CD4-positive, alpha-beta T cell (primary cell): ENCODE results near the gene SPOCK1. TPM values are rescaled to one million over a fixed set of nuclear protein-coding genes. Genes with fewer than 3 reads are reported as not detected.

Experiments
- ATAC-seq: fragments of 200-7000 bp; cut with Tn5 transposase; one replicate; pipeline ENCODE4 v1.10.0; 2022; ENCODE audit warnings: mild to moderate bottlenecking; ENCODE audit not compliant: poor library complexity
- CTCF ChIA-PET: fragments of 350-600 bp; sonication (Branson Sonifier 250); formaldehyde crosslinking; loops from one replicate; lab custom pipeline; 2021; ENCODE audit warnings: antibody characterized with exemption, inconsistent platforms; lab: Charles Lee
- POLR2A ChIA-PET: fragments of 350-600 bp; sonication (Branson Sonifier 250); formaldehyde crosslinking; loops from one replicate; lab custom pipeline; 2021; ENCODE audit warnings: antibody characterized with exemption, inconsistent platforms; lab: Charles Lee
- DNase-seq, 14 experiments: peaks; one replicate each; pipeline ENCODE4 v3.0.0-alpha.2; 2013 to 2020; ENCODE audit warnings: mixed read lengths in 2 of 14
- H3K27ac ChIP-seq, 2 donors: one replicate each; pipeline versions ENCODE4 v1.5.1 to v1.7.0; 2013; ENCODE audit warnings: low read length in 2 of 2, low read depth in 1 of 2, mild to moderate bottlenecking in 1 of 2
- H3K27me3 ChIP-seq, 2 experiments: 1 replicate in 1 of 2; 2 replicates in 1 of 2; pipeline versions ENCODE4 v1.6.1 to v1.7.0; 2013; ENCODE audit warnings: low read length in 2 of 2, control low read depth in 1 of 2, mild to moderate bottlenecking in 1 of 2, moderate library complexity in 1 of 2; ENCODE audit not compliant: insufficient read depth in 2 of 2, control insufficient read depth in 1 of 2
- H3K36me3 ChIP-seq: one replicate; pipeline ENCODE4 v1.6.1; 2013; ENCODE audit warnings: low read length, control low read depth; ENCODE audit not compliant: insufficient read depth
- H3K4me1 ChIP-seq: one replicate; pipeline ENCODE4 v1.6.1; 2013; ENCODE audit warnings: low read length, control low read depth; ENCODE audit not compliant: insufficient read depth
- H3K4me3 ChIP-seq: one replicate; pipeline ENCODE4 v1.5.1; 2013; ENCODE audit warnings: mild to moderate bottlenecking, low read length, moderate library complexity
- H3K9me3 ChIP-seq, 2 experiments: 1 replicate in 1 of 2; 2 replicates in 1 of 2; pipeline versions ENCODE4 v1.6.1 to v1.7.0; 2013; ENCODE audit warnings: low read length in 2 of 2, mild to moderate bottlenecking in 2 of 2, control low read depth in 1 of 2, moderate library complexity in 1 of 2; ENCODE audit not compliant: control insufficient read depth in 1 of 2, insufficient read depth in 1 of 2
- H3K27ac Mint-ChIP-seq: one replicate; pipeline ENCODE4 v1.8.0; 2020; ENCODE audit warnings: mixed read lengths
- H3K27me3 Mint-ChIP-seq: one replicate; pipeline ENCODE4 v1.8.0; 2021; ENCODE audit warnings: mixed read lengths
- H3K36me3 Mint-ChIP-seq: one replicate; pipeline ENCODE4 v1.8.0; 2021; ENCODE audit warnings: low read depth, mixed read lengths
- H3K4me1 Mint-ChIP-seq: one replicate; pipeline ENCODE4 v1.8.0; 2021; ENCODE audit warnings: low read depth, mixed read lengths
- H3K4me3 Mint-ChIP-seq: one replicate; pipeline ENCODE4 v1.8.0; 2020; ENCODE audit warnings: mild to moderate bottlenecking, mixed read lengths
- H3K9me3 Mint-ChIP-seq: one replicate; pipeline ENCODE4 v1.8.0; 2020; ENCODE audit warnings: mixed read lengths
- intact Hi-C, 2 experiments: fragments of 100-400 bp; cut with DNase I in 1 of 2; cut with micrococcal nuclease in 1 of 2; formaldehyde crosslinking; loops; one replicate each; pipeline versions ENCODE4 v1.15.1 to v1.9.0; 2023 to 2025; cut with DNase I, micrococcal nuclease
- total RNA-seq, 174 experiments: library from RNA in 2 of 174; stranded (reverse) in 2 of 174; gene quantifications; one replicate each; pipeline ENCODE4 v1.2.3 and lab custom pipeline; 2021 to 2026
- TF ChIP-seq, protein P1 (sequence below): fragments of 200-600 bp; IDR thresholded peaks from one replicate; pipeline ENCODE4 v1.8.0; 2022; ENCODE audit warnings: antibody characterized with exemption, mild to moderate bottlenecking

Gene SPOCK1
- total RNA-seq, 2 experiments from 2014 or later, result not detected

DNA sequence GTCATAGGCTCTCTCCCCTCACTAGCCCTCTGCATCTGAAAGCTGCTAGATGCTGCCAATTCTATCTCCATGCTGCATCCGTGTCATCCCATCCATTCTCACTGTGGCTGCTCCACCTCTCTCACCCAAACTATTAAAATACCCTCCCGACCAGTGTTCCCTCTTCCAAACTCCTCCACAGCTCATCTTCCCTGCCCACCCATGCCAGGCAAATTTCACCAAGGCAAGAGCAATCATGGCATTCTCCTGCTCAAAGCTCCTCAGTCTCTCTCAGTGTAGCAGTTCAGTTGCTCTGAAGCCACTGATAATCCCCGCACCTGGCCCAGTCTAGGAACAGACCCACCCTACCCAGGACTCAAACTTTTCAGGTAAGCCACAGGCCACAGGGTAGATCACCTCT, 48.4 kb downstream of the SPOCK1 start:
- Mint-ChIP-seq H3K36me3 (no peaks in the 10 kb centered on the region), H3K4me3 (no peak overlapping the region), H3K9me3 (no peaks in the 10 kb centered on the region), H3K27ac (no peak overlapping the region), H3K4me1 (no peaks in the 10 kb centered on the region), H3K27me3 (peaks cover 4% of the 10 kb centered on the region)
- H3K4me3 ChIP-seq, result no peak overlapping the region
- H3K9me3 ChIP-seq, result no peaks in the 10 kb centered on the region
- H3K27me3 ChIP-seq, result peaks cover 0 to 2% of the 10 kb centered on the region in 2 experiments
- POLR2A ChIA-PET, result no interaction called here
- CTCF ChIA-PET, result no interaction called here
- H3K36me3 ChIP-seq, result no peaks in the 10 kb centered on the region
- H3K4me1 ChIP-seq, result no peaks in the 10 kb centered on the region
- ATAC-seq (no peak), DNase-seq (no peak)
- H3K27ac ChIP-seq, result no peak overlapping the region
- intact Hi-C loops, result no loop called here
- TF ChIP-seq, protein P1, sequence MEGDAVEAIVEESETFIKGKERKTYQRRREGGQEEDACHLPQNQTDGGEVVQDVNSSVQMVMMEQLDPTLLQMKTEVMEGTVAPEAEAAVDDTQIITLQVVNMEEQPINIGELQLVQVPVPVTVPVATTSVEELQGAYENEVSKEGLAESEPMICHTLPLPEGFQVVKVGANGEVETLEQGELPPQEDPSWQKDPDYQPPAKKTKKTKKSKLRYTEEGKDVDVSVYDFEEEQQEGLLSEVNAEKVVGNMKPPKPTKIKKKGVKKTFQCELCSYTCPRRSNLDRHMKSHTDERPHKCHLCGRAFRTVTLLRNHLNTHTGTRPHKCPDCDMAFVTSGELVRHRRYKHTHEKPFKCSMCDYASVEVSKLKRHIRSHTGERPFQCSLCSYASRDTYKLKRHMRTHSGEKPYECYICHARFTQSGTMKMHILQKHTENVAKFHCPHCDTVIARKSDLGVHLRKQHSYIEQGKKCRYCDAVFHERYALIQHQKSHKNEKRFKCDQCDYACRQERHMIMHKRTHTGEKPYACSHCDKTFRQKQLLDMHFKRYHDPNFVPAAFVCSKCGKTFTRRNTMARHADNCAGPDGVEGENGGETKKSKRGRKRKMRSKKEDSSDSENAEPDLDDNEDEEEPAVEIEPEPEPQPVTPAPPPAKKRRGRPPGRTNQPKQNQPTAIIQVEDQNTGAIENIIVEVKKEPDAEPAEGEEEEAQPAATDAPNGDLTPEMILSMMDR, result no peak

DNA sequence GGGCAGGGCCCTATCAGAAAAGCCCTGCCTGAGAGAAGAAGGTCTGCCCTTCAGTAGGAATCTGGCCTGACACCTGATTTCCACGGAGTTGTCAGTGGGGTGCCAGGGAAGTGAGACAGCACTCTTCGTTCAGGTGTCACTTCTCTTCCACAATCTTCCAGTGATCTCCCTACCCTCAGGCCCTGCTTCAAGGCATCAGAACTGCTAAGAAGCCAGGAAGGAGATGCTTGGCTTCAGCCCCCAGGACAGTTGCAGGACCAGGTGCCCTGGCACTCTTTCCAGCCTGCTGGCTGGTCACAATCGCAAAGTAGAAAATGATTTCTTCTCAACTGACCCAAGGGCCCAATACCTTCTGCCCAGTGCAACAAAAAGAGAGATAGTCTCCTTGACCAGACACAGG, 50.3 kb downstream of the SPOCK1 start:
- peaks cover 0 to 13% of the 10 kb centered on the region in 2 experiments for H3K27me3 ChIP-seq
- Mint-ChIP-seq H3K36me3 (no peaks in the 10 kb centered on the region), H3K9me3 (no peaks in the 10 kb centered on the region), H3K4me3 (no peak overlapping the region), H3K4me1 (no peaks in the 10 kb centered on the region), H3K27ac (no peak overlapping the region), H3K27me3 (peaks cover 13% of the 10 kb centered on the region)
- ATAC-seq (no peak), DNase-seq (no peak)
- no peaks in the 10 kb centered on the region for H3K9me3 ChIP-seq
- H3K4me3 ChIP-seq, result no peak overlapping the region
- H3K36me3 ChIP-seq, result no peaks in the 10 kb centered on the region
- intact Hi-C loops, result no loop called here
- no peaks in the 10 kb centered on the region for H3K4me1 ChIP-seq
- CTCF ChIA-PET, result no interaction called here
- POLR2A ChIA-PET, result no interaction called here
- no peak overlapping the region for H3K27ac ChIP-seq
- TF ChIP-seq, protein P1, result no peak

DNA sequence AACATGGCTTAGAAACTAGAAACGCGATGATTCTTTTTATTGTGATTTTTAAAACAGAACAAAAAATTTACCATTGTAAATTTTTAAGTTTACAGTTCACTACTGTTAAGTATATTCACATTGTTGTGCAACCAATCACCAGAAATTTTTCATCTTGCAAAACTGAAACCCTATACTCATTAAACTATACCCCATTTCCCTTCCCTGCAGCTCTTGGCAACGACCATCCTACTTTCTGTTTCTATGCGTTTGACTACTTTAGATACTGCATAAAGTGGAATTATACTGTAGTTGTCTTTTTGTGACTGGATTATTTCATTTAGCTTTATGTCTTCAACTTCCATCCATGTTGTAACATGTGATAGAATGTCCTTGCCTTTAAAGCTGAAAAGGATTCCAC, 52.5 kb downstream of the SPOCK1 start:
- Histone ChIP-seq H3K27me3 (peaks cover 0 to 13% of the 10 kb centered on the region in 2 experiments), H3K9me3 (no peaks in the 10 kb centered on the region), H3K4me3 (no peak overlapping the region), H3K27ac (no peak overlapping the region), H3K36me3 (no peaks in the 10 kb centered on the region), H3K4me1 (no peaks in the 10 kb centered on the region)
- Mint-ChIP-seq H3K36me3 (no peaks in the 10 kb centered on the region), H3K4me3 (no peak overlapping the region), H3K9me3 (no peaks in the 10 kb centered on the region), H3K27ac (no peak overlapping the region), H3K27me3 (peaks cover 21% of the 10 kb centered on the region), H3K4me1 (no peaks in the 10 kb centered on the region)
- TF ChIP-seq, protein P1, result no peak
- DNase-seq, result no peak
- no peak for ATAC-seq
- POLR2A ChIA-PET, result no interaction called here
- intact Hi-C loops, result no loop called here
- CTCF ChIA-PET, result interaction anchor here (1.2 kb wide), 1 partner anchor 11 kb away, joined by 3 read pairs; no protein-coding TSS in a partner anchor
